HCT116 (cell line): ENCODE measurements around the gene TNRC6C.

ENCODE experiments used
- CTCF ChIP-seq, 3 experiments: fragments of 200-600 bp in 1 of 3; sonication (generic) in 1 of 3; IDR thresholded peaks in 2 of 3; conservative IDR thresholded peaks in 1 of 3; 2 replicates each; pipeline ENCODE4 v1.5.1; 2012 to 2017; ENCODE audit warnings: low read depth in 2 of 3, low read length in 2 of 3, antibody characterized with exemption in 1 of 3, borderline replicate concordance in 1 of 3, control low read depth in 1 of 3, mild to moderate bottlenecking in 1 of 3, mixed read lengths in 1 of 3, mixed run types in 1 of 3, moderate library complexity in 1 of 3; ENCODE audit not compliant: insufficient read depth in 1 of 3
- RAD21 ChIP-seq: IDR thresholded peaks from 2 replicates; pipeline ENCODE4 v1.6.1; 2012; ENCODE audit warnings: low read depth, mild to moderate bottlenecking

- TF ChIP-seq CTCF (IDR thresholded peaks at IDR 0.05 in 2 of 3, conservative IDR thresholded peaks at IDR 0.05 in 1 of 3; ENCODE audit: borderline replicate concordance in 1 of 3, insufficient read depth in 1 of 3, low read depth in 2 of 3, low read length in 2 of 3) (no peak), RAD21 (no peak)
These were observed 73.7 kb downstream of the TNRC6C start for GRCh38 chr17:78032166-78032565.
